ENCODE data around the gene CFDP1. TPM values are rescaled to one million over a fixed set of nuclear protein-coding genes. Genes with fewer than 3 reads are reported as not detected.

The CFDP1 gene
- total RNA-seq (106 and 116 TPM in 2 replicates), polyA plus RNA-seq (97.1 and 114 TPM in 2 replicates)

- no peaks in the 10 kb centered on the region for H4K20me1 ChIP-seq (ENCODE audit: insufficient read depth, poor library complexity, severe bottlenecking)
- H3K4me1 ChIP-seq (ENCODE audit: insufficient read depth): no peaks in the 10 kb centered on the region
- DNase-seq (ENCODE audit: low spot score): peak; percentile 99
- H3K9me3 ChIP-seq (ENCODE audit: low read depth): no peaks in the 10 kb centered on the region
- TF ChIP-seq EZH2 (IDR thresholded peaks at IDR 0.05; ENCODE audit: borderline replicate concordance): no peak
- TF ChIP-seq, protein P1, sequence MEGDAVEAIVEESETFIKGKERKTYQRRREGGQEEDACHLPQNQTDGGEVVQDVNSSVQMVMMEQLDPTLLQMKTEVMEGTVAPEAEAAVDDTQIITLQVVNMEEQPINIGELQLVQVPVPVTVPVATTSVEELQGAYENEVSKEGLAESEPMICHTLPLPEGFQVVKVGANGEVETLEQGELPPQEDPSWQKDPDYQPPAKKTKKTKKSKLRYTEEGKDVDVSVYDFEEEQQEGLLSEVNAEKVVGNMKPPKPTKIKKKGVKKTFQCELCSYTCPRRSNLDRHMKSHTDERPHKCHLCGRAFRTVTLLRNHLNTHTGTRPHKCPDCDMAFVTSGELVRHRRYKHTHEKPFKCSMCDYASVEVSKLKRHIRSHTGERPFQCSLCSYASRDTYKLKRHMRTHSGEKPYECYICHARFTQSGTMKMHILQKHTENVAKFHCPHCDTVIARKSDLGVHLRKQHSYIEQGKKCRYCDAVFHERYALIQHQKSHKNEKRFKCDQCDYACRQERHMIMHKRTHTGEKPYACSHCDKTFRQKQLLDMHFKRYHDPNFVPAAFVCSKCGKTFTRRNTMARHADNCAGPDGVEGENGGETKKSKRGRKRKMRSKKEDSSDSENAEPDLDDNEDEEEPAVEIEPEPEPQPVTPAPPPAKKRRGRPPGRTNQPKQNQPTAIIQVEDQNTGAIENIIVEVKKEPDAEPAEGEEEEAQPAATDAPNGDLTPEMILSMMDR (IDR thresholded peaks at IDR 0.05; ENCODE audit: poor library complexity): peak; percentile 2
- H3K4me2 ChIP-seq: peak within 1 kb of the TSS; percentile 88
- no peaks in the 10 kb centered on the region for H3K27me3 ChIP-seq
- peaks cover 51% of the 10 kb centered on the region for H3K79me2 ChIP-seq
- no peaks in the 10 kb centered on the region for H3K36me3 ChIP-seq (replicated peaks; ENCODE audit: insufficient read depth, low read depth)
- 2% methylated on average over 84 of the region's 85 CpGs for WGBS (ENCODE audit: low lambda C conversion rate, missing lambda C conversion rate)
- H3K27ac ChIP-seq: peak within 1 kb of the TSS; percentile 97
- peak within 1 kb of the TSS; percentile 90 for H2AFZ ChIP-seq
- H3K9me2 ChIP-seq (replicated peaks; ENCODE audit: insufficient read depth): no peaks in the 10 kb centered on the region
- H3K4me3 ChIP-seq: peak within 1 kb of the TSS; percentile 49
Observed at GRCh38 chr16:75432828-75433731, at the start of gene CFDP1. CFDP1 (minus strand) TSS chr16:75433503; CDS start chr16:75433352, 151 bp downstream.

DNA sequence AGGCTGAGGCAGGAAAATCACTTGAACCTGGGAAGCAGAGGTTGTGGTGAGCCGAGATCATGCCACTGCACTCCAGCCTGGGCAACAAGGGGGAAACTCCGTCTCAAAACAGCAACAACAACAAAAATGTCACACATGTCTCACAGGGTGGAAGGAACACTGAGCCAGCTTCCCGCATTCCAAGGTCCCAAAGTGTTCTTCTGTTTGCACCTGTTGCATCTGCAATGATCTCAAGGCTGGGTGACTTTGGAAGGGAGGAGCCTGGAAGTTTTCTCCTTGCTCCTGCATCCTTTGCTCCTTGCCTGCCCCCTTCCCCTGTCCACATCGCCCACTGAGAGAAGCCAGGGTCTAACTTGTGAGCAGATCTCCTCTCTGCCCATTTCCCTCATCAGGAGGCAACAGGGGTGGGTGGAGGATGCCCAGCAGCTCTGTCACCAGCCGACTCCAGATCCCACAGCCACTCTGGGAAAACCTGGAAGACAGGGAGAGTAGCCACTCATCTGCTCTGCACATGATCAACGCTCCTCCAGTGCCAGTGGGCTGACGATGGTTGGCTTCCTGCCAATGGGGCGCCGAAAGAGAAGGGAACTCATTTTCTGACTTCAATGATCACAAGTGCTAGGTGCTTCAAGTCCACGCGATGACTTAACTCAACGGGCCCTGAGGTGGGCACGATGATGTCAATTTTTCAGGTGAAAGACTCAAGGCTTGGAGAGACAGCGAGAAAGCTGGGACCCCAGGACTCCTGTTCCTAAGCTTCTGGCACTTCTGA lies 49.3 kb upstream of the CFDP1 start:
- no peak for DNase-seq (ENCODE audit: low spot score)
- Histone ChIP-seq H3K36me3 (replicated peaks; ENCODE audit: insufficient read depth, low read depth) (no peaks in the 10 kb centered on the region), H3K27me3 (no peaks in the 10 kb centered on the region), H4K20me1 (ENCODE audit: insufficient read depth, poor library complexity, severe bottlenecking) (no peaks in the 10 kb centered on the region), H2AFZ (no peak overlapping the region), H3K4me3 (no peak overlapping the region), H3K9me2 (replicated peaks; ENCODE audit: insufficient read depth) (no peaks in the 10 kb centered on the region), H3K79me2 (no peaks in the 10 kb centered on the region), H3K4me2 (no peak overlapping the region), H3K9me3 (ENCODE audit: low read depth) (no peaks in the 10 kb centered on the region), H3K27ac (no peak overlapping the region), H3K4me1 (ENCODE audit: insufficient read depth) (no peaks in the 10 kb centered on the region)
- TF ChIP-seq EZH2 (IDR thresholded peaks at IDR 0.05; ENCODE audit: borderline replicate concordance) (no peak), EZH2phosphoT487 (IDR thresholded peaks at IDR 0.05; ENCODE audit: low read depth, severe bottlenecking, unreplicated experiment) (no peak)
- TF ChIP-seq, protein P1 (IDR thresholded peaks at IDR 0.05; ENCODE audit: poor library complexity): no peak
- 89% methylated on average over 13 of the region's 14 CpGs for WGBS (ENCODE audit: low lambda C conversion rate, missing lambda C conversion rate)

- no peak overlapping the region for H3K27ac ChIP-seq
- TF ChIP-seq, protein P1 (IDR thresholded peaks at IDR 0.05; ENCODE audit: poor library complexity): no peak
Observed at GRCh38 chr16:75481475-75481874, 48.2 kb upstream of the CFDP1 start.

More at GRCh38 chr16:75481475-75481874, 48.2 kb upstream of the CFDP1 start:
- H3K27me3 ChIP-seq: no peaks in the 10 kb centered on the region
- H2AFZ ChIP-seq: no peak overlapping the region
- no peaks in the 10 kb centered on the region for H3K79me2 ChIP-seq
- DNase-seq (ENCODE audit: low spot score): no peak
- H3K4me1 ChIP-seq (ENCODE audit: insufficient read depth): no peaks in the 10 kb centered on the region
- no peak overlapping the region for H3K4me2 ChIP-seq
- H3K36me3 ChIP-seq (replicated peaks; ENCODE audit: insufficient read depth, low read depth): no peaks in the 10 kb centered on the region
- no peaks in the 10 kb centered on the region for H3K9me3 ChIP-seq (ENCODE audit: low read depth)
- WGBS (ENCODE audit: low lambda C conversion rate, missing lambda C conversion rate): 92% methylated on average over 7 of the region's 7 CpGs
- H3K9me2 ChIP-seq (replicated peaks; ENCODE audit: insufficient read depth): no peaks in the 10 kb centered on the region
- no peaks in the 10 kb centered on the region for H4K20me1 ChIP-seq (ENCODE audit: insufficient read depth, poor library complexity, severe bottlenecking)
- no peak overlapping the region for H3K4me3 ChIP-seq

Data from hepatocyte (in vitro differentiated cells).